ENCODE data around the gene GPR42. TPM values are rescaled to one million over a fixed set of nuclear protein-coding genes. Genes with fewer than 3 reads are reported as not detected.

The GPR42 gene
- total and polyA plus RNA-seq, 2 of the 4 experiments (the other 2 are of a cell fraction) = not detected

GRCh38 chr19:35421362-35421761 is 50.5 kb downstream of the GPR42 start:
- no peak overlapping the region for H2AK5ac ChIP-seq (ENCODE audit: low read depth, low read length)
- no peak overlapping the region for H3K56ac ChIP-seq (ENCODE audit: extremely low read depth, insufficient read depth, low read length)
- no peak overlapping the region for H3K14ac ChIP-seq (replicated peaks; ENCODE audit: low read depth, low read length)
- in situ Hi-C loops (cut with MboI; ENCODE audit: low sequenced_read_pairs) = no loop called here
- ATAC-seq (ENCODE audit: low read depth) = no peak
- CTCF ChIA-PET = no interaction called here
- no peak overlapping the region for H3K23ac ChIP-seq (ENCODE audit: low read depth, low read length)
- no peak overlapping the region for H2AFZ ChIP-seq (replicated peaks; ENCODE audit: low read length, poor library complexity)
- WGBS, 2 experiments (ENCODE audit: extremely low coverage in 2 of 2, insufficient read length in 1 of 2) = 45% methylated on average over 1 of the region's 11 CpGs; no CpG with 5 or more reads in 1 of the 2 experiments
- H3K27me3 ChIP-seq (ENCODE audit: control insufficient read depth, insufficient read depth, low read length) = peaks cover 8% of the 10 kb centered on the region; the same call in 1 of the 2 replicates
- H2BK120ac ChIP-seq (ENCODE audit: low read depth, low read length) = no peak overlapping the region
- no peak overlapping the region for H3K27ac ChIP-seq (ENCODE audit: insufficient read depth, low read length)
- TF ChIP-seq CTCF (conservative IDR thresholded peaks at IDR 0.05; ENCODE audit: low read depth, low read length) (no peak), RFX5 (IDR thresholded peaks at IDR 0.05; ENCODE audit: low read depth, low read length) (no peak), MXI1 (IDR thresholded peaks at IDR 0.05; ENCODE audit: borderline replicate concordance, low read depth, low read length) (no peak)
- H2AK9ac ChIP-seq (replicated peaks; ENCODE audit: low read depth, low read length, poor library complexity) = no peak overlapping the region
- no peak overlapping the region for H4K5ac ChIP-seq (ENCODE audit: low read depth, low read length)
- no peak overlapping the region for H3K4me3 ChIP-seq (ENCODE audit: insufficient read depth, low read depth, low read length)
- no TSS peak for BruUV-seq (replicated peaks)
- POLR2A ChIA-PET (ENCODE audit: unreplicated experiment) = no interaction called here
- no peak overlapping the region for H3K4me2 ChIP-seq (ENCODE audit: low read depth, low read length)
- H3K18ac ChIP-seq (ENCODE audit: low read depth, low read length) = no peak overlapping the region
- H3K79me1 ChIP-seq (ENCODE audit: low read depth in 1 of 2, low read length in 2 of 2) = no peaks in the 10 kb centered on the region
- no peak overlapping the region for H2BK20ac ChIP-seq (ENCODE audit: low read depth, low read length)
- H3K4me1 ChIP-seq (ENCODE audit: control insufficient read depth, insufficient read depth, low read length) = no peaks in the 10 kb centered on the region
- no peaks in the 10 kb centered on the region for H3K9me3 ChIP-seq (ENCODE audit: control insufficient read depth, insufficient read depth, low read length)
- no peak overlapping the region for H2BK5ac ChIP-seq (ENCODE audit: low read depth, low read length, poor library complexity, severe bottlenecking)
- no peak overlapping the region for H2BK15ac ChIP-seq (ENCODE audit: low read depth, low read length)
- H4K8ac ChIP-seq (ENCODE audit: low read depth in 2 of 2, low read length in 2 of 2) = no peak overlapping the region
- no peaks in the 10 kb centered on the region for H4K20me1 ChIP-seq (ENCODE audit: insufficient read depth, low read length)
- H3K9me1 ChIP-seq (ENCODE audit: insufficient read depth, low read length) = no peaks in the 10 kb centered on the region
- DNase-seq = no peak
- H3K9ac ChIP-seq (ENCODE audit: low read depth, low read length) = no peak overlapping the region
- no peak overlapping the region for H4K91ac ChIP-seq (ENCODE audit: insufficient read depth, low read depth, low read length)
- H3K4ac ChIP-seq (ENCODE audit: low read depth, low read length) = no peak overlapping the region
- dilution Hi-C loops (cut with HindIII; ENCODE audit: low sequenced_read_pairs, unreplicated experiment) = no loop called here
- H3K36me3 ChIP-seq (ENCODE audit: control insufficient read depth, insufficient read depth, low read length) = no peaks in the 10 kb centered on the region
- intact Hi-C loops (cut with micrococcal nuclease) = no loop called here

Small RNAs within 50 kb of the gene (microRNA-seq; reads per million reads assigned to microRNA genes)
- not detected for gene MIR5196 (ENCODE audit: unreplicated experiment)
- not detected for gene RN7SL491P (ENCODE audit: insufficient read depth, insufficient read length)

Small RNAs within 50 kb of the gene (small RNA-seq; reads per million reads assigned to genes)
- 0 reads per million in 5 experiments for gene RN7SL491P

Other genes starting within 250 kb of the GPR42 start
- not detected in 2 replicates for gene LGI4, start 236.0 kb upstream of the GPR42 start, total RNA-seq (2012; rRNA removed)
- gene LGI4, start 236.0 kb upstream of the GPR42 start, polyA plus RNA-seq (2012; rRNA removed) = 0.06 and 0.10 TPM in 2 replicates
- gene FXYD1, start 232.2 kb upstream of the GPR42 start, total RNA-seq (2012; rRNA removed) = 0.18 TPM in 1 of 2 replicates, not detected in the other
- 2.7 and 3.9 TPM in 2 replicates for gene FXYD1, start 232.2 kb upstream of the GPR42 start, polyA plus RNA-seq (2012; rRNA removed)
- gene FXYD7, start 227.8 kb upstream of the GPR42 start, total RNA-seq (2012; rRNA removed) = not detected in 2 replicates
- 0.31 and 0.39 TPM in 2 replicates for gene FXYD7, start 227.8 kb upstream of the GPR42 start, polyA plus RNA-seq (2012; rRNA removed)
- gene FXYD5, start 216.3 kb upstream of the GPR42 start, total RNA-seq (2012; rRNA removed) = 45.8 and 53.6 TPM in 2 replicates
- gene FXYD5, start 216.3 kb upstream of the GPR42 start, polyA plus RNA-seq (2012; rRNA removed) = 245 and 287 TPM in 2 replicates
- not detected in 2 replicates for gene FAM187B, start 142.3 kb upstream of the GPR42 start, total RNA-seq (2012; rRNA removed)
- not detected in 2 replicates for gene FAM187B, start 142.3 kb upstream of the GPR42 start, polyA plus RNA-seq (2012; rRNA removed)
- gene LSR, start 122.1 kb upstream of the GPR42 start, total RNA-seq (2012; rRNA removed) = 0.18 and 0.28 TPM in 2 replicates
- gene LSR, start 122.1 kb upstream of the GPR42 start, polyA plus RNA-seq (2012; rRNA removed) = 0.44 and 0.98 TPM in 2 replicates
- gene USF2, start 102.1 kb upstream of the GPR42 start, total RNA-seq (2012; rRNA removed) = 21.3 and 27.5 TPM in 2 replicates
- gene USF2, start 102.1 kb upstream of the GPR42 start, polyA plus RNA-seq (2012; rRNA removed) = 65.6 and 82.5 TPM in 2 replicates
- under 0.01 TPM in 2 replicates for gene HAMP, start 88.5 kb upstream of the GPR42 start, total RNA-seq (2012; rRNA removed)
- gene HAMP, start 88.5 kb upstream of the GPR42 start, polyA plus RNA-seq (2012; rRNA removed) = not detected in 2 replicates
- gene MAG, start 78.9 kb upstream of the GPR42 start, total RNA-seq (2012; rRNA removed) = not detected in 2 replicates
- gene MAG, start 78.9 kb upstream of the GPR42 start, polyA plus RNA-seq (2012; rRNA removed) = not detected in 2 replicates
- 0.18 TPM in 1 of 2 replicates, not detected in the other for gene CD22, start 41.9 kb upstream of the GPR42 start, total RNA-seq (2012; rRNA removed)
- gene CD22, start 41.9 kb upstream of the GPR42 start, polyA plus RNA-seq (2012; rRNA removed) = 0.22 TPM in 2 replicates
- gene FFAR1, start 23.2 kb upstream of the GPR42 start, total RNA-seq (2012; rRNA removed) = not detected in 2 replicates
- gene FFAR1, start 23.2 kb upstream of the GPR42 start, polyA plus RNA-seq (2012; rRNA removed) = not detected in 2 replicates
- gene FFAR3, start 12.6 kb upstream of the GPR42 start, total RNA-seq (2012; rRNA removed) = not detected in 2 replicates
- gene FFAR3, start 12.6 kb upstream of the GPR42 start, polyA plus RNA-seq (2012; rRNA removed) = not detected in 2 replicates
- gene FFAR2, start 77.2 kb downstream of the GPR42 start, total RNA-seq (2012; rRNA removed) = not detected in 2 replicates
- gene FFAR2, start 77.2 kb downstream of the GPR42 start, polyA plus RNA-seq (2012; rRNA removed) = not detected in 2 replicates
- gene KRTDAP, start 119.4 kb downstream of the GPR42 start, total RNA-seq (2012; rRNA removed) = not detected in 2 replicates
- gene KRTDAP, start 119.4 kb downstream of the GPR42 start, polyA plus RNA-seq (2012; rRNA removed) = not detected in 2 replicates
- gene DMKN, start 142.6 kb downstream of the GPR42 start, total RNA-seq (2012; rRNA removed) = 0.28 and 0.36 TPM in 2 replicates
- gene DMKN, start 142.6 kb downstream of the GPR42 start, polyA plus RNA-seq (2012; rRNA removed) = 2.2 and 2.4 TPM in 2 replicates
- 0.56 and 0.72 TPM in 2 replicates for gene SBSN, start 157.2 kb downstream of the GPR42 start, total RNA-seq (2012; rRNA removed)
- gene SBSN, start 157.2 kb downstream of the GPR42 start, polyA plus RNA-seq (2012; rRNA removed) = 6.4 and 6.9 TPM in 2 replicates
- gene GAPDHS, start 162.4 kb downstream of the GPR42 start, total RNA-seq (2012; rRNA removed) = not detected in 2 replicates
- not detected in 2 replicates for gene GAPDHS, start 162.4 kb downstream of the GPR42 start, polyA plus RNA-seq (2012; rRNA removed)
- 59.2 and 67.6 TPM in 2 replicates for gene TMEM147, start 174.6 kb downstream of the GPR42 start, total RNA-seq (2012; rRNA removed)
- 108 and 132 TPM in 2 replicates for gene TMEM147, start 174.6 kb downstream of the GPR42 start, polyA plus RNA-seq (2012; rRNA removed)
- gene ATP4A, start 192.6 kb downstream of the GPR42 start, total RNA-seq (2012; rRNA removed) = not detected in 2 replicates
- not detected in 2 replicates for gene ATP4A, start 192.6 kb downstream of the GPR42 start, polyA plus RNA-seq (2012; rRNA removed)
- gene PMIS2, start 215.1 kb downstream of the GPR42 start, total RNA-seq (2012; rRNA removed) = not detected in 2 replicates
- not detected in 2 replicates for gene PMIS2, start 215.1 kb downstream of the GPR42 start, polyA plus RNA-seq (2012; rRNA removed)
- 3.1 and 3.4 TPM in 2 replicates for gene HAUS5, start 241.7 kb downstream of the GPR42 start, total RNA-seq (2012; rRNA removed)
- gene HAUS5, start 241.7 kb downstream of the GPR42 start, polyA plus RNA-seq (2012; rRNA removed) = 6.2 and 6.4 TPM in 2 replicates